Chondrocyte (in vitro differentiated cells): ENCODE data around the gene SLC37A3. TPM values are rescaled to one million over a fixed set of nuclear protein-coding genes. Genes with fewer than 3 reads are reported as not detected.
"Not testable (repeated sequence)": the region's sequence is repeated elsewhere in the genome, so short reads cannot be mapped to it uniquely, and the experiment has no call there.

ENCODE experiments used
- DNase-seq: peaks from one replicate; pipeline ENCODE4 v3.0.0; 2021; ENCODE audit warnings: mixed read lengths, low spot score
- H3K27ac Mint-ChIP-seq: one replicate; pipeline ENCODE4 v1.8.0; 2021; ENCODE audit warnings: mild to moderate bottlenecking, moderate library complexity, mixed read lengths; ENCODE audit not compliant: unreplicated experiment
- H3K27me3 Mint-ChIP-seq: 2 replicates; pipeline ENCODE4 v1.8.0; 2021; ENCODE audit warnings: low read depth, mixed read lengths
- H3K36me3 Mint-ChIP-seq: 2 replicates; pipeline ENCODE4 v1.8.0; 2021; ENCODE audit warnings: low read depth, mixed read lengths
- H3K4me1 Mint-ChIP-seq: 2 replicates; pipeline ENCODE4 v1.8.0; 2021; ENCODE audit warnings: low read depth, mild to moderate bottlenecking, mixed read lengths
- H3K4me3 Mint-ChIP-seq: one replicate; pipeline ENCODE4 v1.8.0; 2021; ENCODE audit warnings: mild to moderate bottlenecking, moderate library complexity, mixed read lengths; ENCODE audit not compliant: unreplicated experiment
- H3K9me3 Mint-ChIP-seq: 2 replicates; pipeline ENCODE4 v1.8.0; 2021; ENCODE audit warnings: low read depth, mixed read lengths
- CTCF ChIP-seq: fragments of 200-600 bp; sonication (generic); IDR thresholded peaks from 2 replicates; pipeline ENCODE4 v1.5.0; 2021; ENCODE audit warnings: antibody characterized with exemption, mild to moderate bottlenecking, moderate library complexity
- total RNA-seq: library from RNA; stranded (reverse); gene quantifications from 3 replicates; pipeline ENCODE4 v1.2.1, GENCODE V29; 2021

Gene SLC37A3
- total RNA-seq, 1 donor from 2014 or later: 68.1 TPM

GRCh38 chr7:140416560-140416959 lies 18.2 kb upstream of the SLC37A3 start:
- Mint-ChIP-seq H3K4me3 (no peak overlapping the region), H3K9me3 (no peaks in the 10 kb centered on the region), H3K27me3 (peaks cover 6% of the 10 kb centered on the region), H3K4me1 (peaks cover 7% of the 10 kb centered on the region), H3K27ac (no peak overlapping the region), H3K36me3 (no peaks in the 10 kb centered on the region)
- DNase-seq: no peak
- no peak for TF ChIP-seq CTCF

- not testable (repeated sequence) for H3K27ac Mint-ChIP-seq, H3K36me3 Mint-ChIP-seq, DNase-seq, H3K4me1 Mint-ChIP-seq, H3K9me3 Mint-ChIP-seq, H3K4me3 Mint-ChIP-seq, H3K27me3 Mint-ChIP-seq
Observed at GRCh38 chr7:140415816-140416215, 17.5 kb upstream of the SLC37A3 start.

GRCh38 chr7:140415361-140415760 lies 17.0 kb upstream of the SLC37A3 start:
- H3K4me1 Mint-ChIP-seq: peaks cover 7% of the 10 kb centered on the region
- no peak for DNase-seq

GRCh38 chr7:140404565-140405065 lies 6.3 kb upstream of the SLC37A3 start:
- Mint-ChIP-seq H3K36me3 (no peaks in the 10 kb centered on the region), H3K4me1 (peaks cover 12% of the 10 kb centered on the region), H3K27me3 (peaks cover 16% of the 10 kb centered on the region), H3K27ac (peak overlapping the region; percentile 7), H3K4me3 (no peak overlapping the region), H3K9me3 (no peaks in the 10 kb centered on the region)
- peak; percentile 2 for DNase-seq
- no peak for TF ChIP-seq CTCF

More at GRCh38 chr7:140415361-140415760, 17.0 kb upstream of the SLC37A3 start:
- Mint-ChIP-seq H3K4me3 (no peak overlapping the region), H3K36me3 (no peaks in the 10 kb centered on the region), H3K27ac (no peak overlapping the region), H3K9me3 (no peaks in the 10 kb centered on the region), H3K27me3 (peaks cover 6% of the 10 kb centered on the region)
- no peak for TF ChIP-seq CTCF

GRCh38 chr7:140403878-140404564 lies 5.7 kb upstream of the SLC37A3 start, which contains the start of gene RAB19:
RAB19 (plus strand) TSS chr7:140404058; CDS start chr7:140407647, 3,589 bp downstream.
- DNase-seq: peak; percentile 52

More at GRCh38 chr7:140403878-140404564, 5.7 kb upstream of the SLC37A3 start, which contains the start of gene RAB19:
- Mint-ChIP-seq H3K27me3 (peaks cover 16% of the 10 kb centered on the region), H3K4me3 (no peak within 1 kb of the TSS), H3K36me3 (no peaks in the 10 kb centered on the region), H3K9me3 (no peaks in the 10 kb centered on the region), H3K27ac (peak within 1 kb of the TSS; percentile 7), H3K4me1 (peaks cover 12% of the 10 kb centered on the region)
- TF ChIP-seq CTCF: no peak
